Measurements from ENCODE around the gene FCHSD2.

Gene FCHSD2

GRCh38 chr11:72975778-72976521 is 166.2 kb downstream of the FCHSD2 start:
- Histone ChIP-seq H2AFZ (no peak overlapping the region), H3K79me2 (no peaks in the 10 kb centered on the region), H3K27me3 (ENCODE audit: control insufficient read depth, insufficient read depth, low read length) (no peaks in the 10 kb centered on the region), H3K36me3 (ENCODE audit: control insufficient read depth, insufficient read depth, low read length) (no peaks in the 10 kb centered on the region), H3K9ac (no peak overlapping the region), H3K27ac (no peak overlapping the region), H3K9me3 (ENCODE audit: control insufficient read depth, low read length) (no peaks in the 10 kb centered on the region), H3K4me1 (no peaks in the 10 kb centered on the region), H3K4me3 (ENCODE audit: low read depth, low read length) (no peak overlapping the region), H3K4me2 (ENCODE audit: low read length) (no peak overlapping the region)
- TF ChIP-seq, protein P1, sequence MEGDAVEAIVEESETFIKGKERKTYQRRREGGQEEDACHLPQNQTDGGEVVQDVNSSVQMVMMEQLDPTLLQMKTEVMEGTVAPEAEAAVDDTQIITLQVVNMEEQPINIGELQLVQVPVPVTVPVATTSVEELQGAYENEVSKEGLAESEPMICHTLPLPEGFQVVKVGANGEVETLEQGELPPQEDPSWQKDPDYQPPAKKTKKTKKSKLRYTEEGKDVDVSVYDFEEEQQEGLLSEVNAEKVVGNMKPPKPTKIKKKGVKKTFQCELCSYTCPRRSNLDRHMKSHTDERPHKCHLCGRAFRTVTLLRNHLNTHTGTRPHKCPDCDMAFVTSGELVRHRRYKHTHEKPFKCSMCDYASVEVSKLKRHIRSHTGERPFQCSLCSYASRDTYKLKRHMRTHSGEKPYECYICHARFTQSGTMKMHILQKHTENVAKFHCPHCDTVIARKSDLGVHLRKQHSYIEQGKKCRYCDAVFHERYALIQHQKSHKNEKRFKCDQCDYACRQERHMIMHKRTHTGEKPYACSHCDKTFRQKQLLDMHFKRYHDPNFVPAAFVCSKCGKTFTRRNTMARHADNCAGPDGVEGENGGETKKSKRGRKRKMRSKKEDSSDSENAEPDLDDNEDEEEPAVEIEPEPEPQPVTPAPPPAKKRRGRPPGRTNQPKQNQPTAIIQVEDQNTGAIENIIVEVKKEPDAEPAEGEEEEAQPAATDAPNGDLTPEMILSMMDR (IDR thresholded peaks at IDR 0.05), result no peak

GRCh38 chr11:72974487-72975205 is 167.5 kb downstream of the FCHSD2 start:
- no peak overlapping the region for H3K4me3 ChIP-seq (ENCODE audit: low read depth, low read length)
- no peak overlapping the region for H2AFZ ChIP-seq
- H3K79me2 ChIP-seq, result no peaks in the 10 kb centered on the region
- no peaks in the 10 kb centered on the region for H3K36me3 ChIP-seq (ENCODE audit: control insufficient read depth, insufficient read depth, low read length)
- H3K9me3 ChIP-seq (ENCODE audit: control insufficient read depth, low read length), result no peaks in the 10 kb centered on the region
- no peaks in the 10 kb centered on the region for H3K4me1 ChIP-seq
- TF ChIP-seq, protein P1 (IDR thresholded peaks at IDR 0.05), result no peak
- H3K4me2 ChIP-seq (ENCODE audit: low read length), result no peak overlapping the region
- no peaks in the 10 kb centered on the region for H3K27me3 ChIP-seq (ENCODE audit: control insufficient read depth, insufficient read depth, low read length)
- H3K9ac ChIP-seq, result no peak overlapping the region
- H3K27ac ChIP-seq, result no peak overlapping the region

DNA sequence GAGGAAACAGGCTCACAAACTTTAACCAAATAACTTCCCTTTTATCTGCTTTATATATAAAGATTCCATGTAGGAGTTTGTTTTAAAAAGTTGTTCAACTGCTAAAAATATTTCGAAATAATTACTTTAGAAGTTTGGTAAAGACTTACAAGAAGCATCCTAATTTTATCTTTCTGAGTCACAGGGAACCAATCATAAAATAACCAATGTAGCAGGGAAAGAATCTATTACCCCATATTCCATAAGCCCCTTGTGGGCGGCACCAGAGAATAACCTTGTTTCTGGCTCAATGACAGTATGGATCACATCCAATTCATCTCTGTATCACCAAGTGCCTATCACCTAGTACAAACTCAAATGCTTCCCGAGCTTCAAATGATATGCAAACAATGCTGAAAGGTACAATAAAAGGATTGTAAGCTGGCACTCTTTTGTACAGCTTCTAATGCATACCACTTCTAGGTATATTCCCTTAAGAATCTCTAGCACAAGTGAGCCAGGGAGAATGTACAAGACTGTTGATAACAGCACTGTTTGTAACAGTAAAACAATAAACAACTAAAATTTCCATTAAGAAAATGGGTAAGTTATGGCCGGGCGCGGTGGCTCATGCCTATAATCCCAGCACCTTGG is 169.5 kb downstream of the FCHSD2 start:
- Histone ChIP-seq H3K9ac (no peak overlapping the region), H3K4me2 (ENCODE audit: low read length) (no peak overlapping the region), H3K9me3 (ENCODE audit: control insufficient read depth, low read length) (no peaks in the 10 kb centered on the region), H3K27me3 (ENCODE audit: control insufficient read depth, insufficient read depth, low read length) (no peaks in the 10 kb centered on the region), H3K4me1 (no peaks in the 10 kb centered on the region), H3K79me2 (no peaks in the 10 kb centered on the region), H3K27ac (no peak overlapping the region), H3K4me3 (ENCODE audit: low read depth, low read length) (no peak overlapping the region), H2AFZ (no peak overlapping the region), H3K36me3 (ENCODE audit: control insufficient read depth, insufficient read depth, low read length) (no peaks in the 10 kb centered on the region)
- TF ChIP-seq, protein P1 (IDR thresholded peaks at IDR 0.05), result no peak

GRCh38 chr11:72971192-72971967 is 170.7 kb downstream of the FCHSD2 start:
- no peaks in the 10 kb centered on the region for H3K36me3 ChIP-seq (ENCODE audit: control insufficient read depth, insufficient read depth, low read length)
- no peak overlapping the region for H2AFZ ChIP-seq
- TF ChIP-seq, protein P1 (IDR thresholded peaks at IDR 0.05), result no peak
- no peaks in the 10 kb centered on the region for H3K9me3 ChIP-seq (ENCODE audit: control insufficient read depth, low read length)
- no peaks in the 10 kb centered on the region for H3K4me1 ChIP-seq
- no peak overlapping the region for H3K4me3 ChIP-seq (ENCODE audit: low read depth, low read length)
- no peak overlapping the region for H3K4me2 ChIP-seq (ENCODE audit: low read length)
- no peaks in the 10 kb centered on the region for H3K27me3 ChIP-seq (ENCODE audit: control insufficient read depth, insufficient read depth, low read length)
- H3K9ac ChIP-seq, result no peak overlapping the region
- H3K27ac ChIP-seq, result no peak overlapping the region
- H3K79me2 ChIP-seq, result no peaks in the 10 kb centered on the region
